Heart right ventricle (tissue), 16 donors: ENCODE measurements around the gene PCGF2. TPM values are rescaled to one million over a fixed set of nuclear protein-coding genes. Genes with fewer than 3 reads are reported as not detected.

Source experiments
- ATAC-seq, 8 donors: fragments of 200-7000 bp; cut with Tn5 transposase; one replicate each; pipeline ENCODE4 v1.9.1; 2020; ENCODE audit warnings: mild to moderate bottlenecking in 8 of 8, moderate library complexity in 8 of 8, moderate number of reproducible peaks in 1 of 8
- DNase-seq, 2 donors: peaks; one replicate each; pipeline ENCODE4 v3.0.0-alpha.2; 2020
- H3K27ac ChIP-seq, 10 donors: fragments of 200-600 bp; sonication (generic) in 2 of 10; one replicate each; pipeline versions ENCODE4 v1.5.0 to v1.8.0; 2020 to 2022; ENCODE audit warnings: mild to moderate bottlenecking in 3 of 10
- H3K27me3 ChIP-seq, 7 donors: fragments of 200-600 bp; one replicate each; pipeline ENCODE4 v1.8.0; 2021 to 2022; ENCODE audit warnings: mild to moderate bottlenecking in 2 of 7
- H3K36me3 ChIP-seq, 9 donors: fragments of 200-600 bp; sonication (generic) in 1 of 9; one replicate each; pipeline versions ENCODE4 v1.5.0 to v1.8.0; 2020 to 2022; ENCODE audit warnings: mild to moderate bottlenecking in 2 of 9
- H3K4me1 ChIP-seq, 9 donors: fragments of 200-600 bp; sonication (generic) in 1 of 9; one replicate each; pipeline versions ENCODE4 v1.5.0 to v1.8.0; 2020 to 2022; ENCODE audit warnings: mild to moderate bottlenecking in 4 of 9
- H3K4me3 ChIP-seq, 10 donors: fragments of 200-600 bp; sonication (generic) in 2 of 10; one replicate each; pipeline versions ENCODE4 v1.5.0 to v1.8.0; 2020 to 2022; ENCODE audit warnings: mild to moderate bottlenecking in 7 of 10, moderate library complexity in 2 of 10
- H3K9me3 ChIP-seq, 11 donors: fragments of 200-600 bp in 10 of 11; sonication (generic) in 2 of 11; one replicate each; pipeline versions ENCODE4 v1.5.0 to v1.8.0; 2013 to 2022; ENCODE audit warnings: mild to moderate bottlenecking in 2 of 11, control low read depth in 1 of 11, moderate library complexity in 1 of 11
- CTCF ChIP-seq, 9 donors: fragments of 200-600 bp; sonication (generic) in 2 of 9; IDR thresholded peaks; one replicate each; pipeline versions ENCODE4 v1.5.0 to v1.8.0; 2021 to 2022; ENCODE audit warnings: antibody characterized with exemption in 9 of 9, mild to moderate bottlenecking in 5 of 9, moderate library complexity in 1 of 9
- WGBS, 2 donors: extraction: QIAGEN DNeasy Blood & Tissue Kit; methylation state at CpG; one replicate each; pipeline ENCODE4 v1.1.7; 2013; ENCODE audit warnings: inconsistent platforms in 1 of 2; 5-methylcytosine and 5-hydroxymethylcytosine counted together
- intact Hi-C, 10 donors: fragments of 100-400 bp; cut with DNase I; formaldehyde crosslinking; loops; one replicate each; pipeline versions ENCODE4 v1.11.1 to v1.14.2; 2022
- polyA plus RNA-seq, 2 donors: library from polyadenylated mRNA; stranded (reverse); fragments of 200-250 nt; gene quantifications; one replicate each; pipeline ENCODE4 v1.2.3, GENCODE V29; 2013
- total RNA-seq, 10 donors: library from RNA; stranded (reverse); fragmentation: NEBNext Ultra II Directional in 3 of 10; extraction: Animal tissue kit (Norgen Biotek cat#: 25700) in 3 of 10; gene quantifications; one replicate each; pipeline versions ENCODE4 v1.2.1 to v1.2.4, GENCODE V29; 2021 to 2023
- donor health status: Arrhythmogenic right ventricular cardiomyopathy.
- donor health status: ischemic (EF 13 %, LVEDD 7.1; RV severe dilation, severe dysfunction).
- donor health status: healthy with polysubstance abuse.
- donor health status: DM: no; HTN: yes; CAD: no.
- donor health status: DM: no; HTN: no; CAD: no.
- donor health status: ischemic (EF 25% LVEDD 6.9; RV normal size, moderate dysfunction).
- donor health status: ischemic (EF 25% LVEDD 5.7; RV mildly dilated, moderate dysfunction).
- donor health status: healthy.
- donor health status: DM: yes; HTN: yes; CAD: no.
- donor health status: Ischemic cardiomyopathy.
- donor health status: ischemic (EF 35%, LVEDD 5.7; RV mildly dilated, moderate dysfunction).
- donor health status: nonischemic (EF 11% LVEDD 7.7; RV severe dilation, severe dysfunction).
- donor health status: DM: yes; HTN: yes; CAD: no.
- donor health status: PGD.
- donor health status: ischemic (EF 29% LVEDD 5.4; RV normal size, mild dysfunction).
- donor health status: nonischemic (EF 23%, LVEDD 6.1; RV moderate dilation, normal function).

PCGF2 gene
- total and polyA plus RNA-seq, 12 donors, result 15.8 to 51.6 (median 23.7) TPM

GRCh38 chr17:38735161-38735997 is 12.8 kb downstream of the PCGF2 start:
- Histone ChIP-seq H3K4me3 (no peak overlapping the region), H3K27me3 (no peaks in the 10 kb centered on the region), H3K9me3 (no peaks in the 10 kb centered on the region), H3K36me3 (peaks cover 0 to 83% (median 21%) of the 10 kb centered on the region in 9 donors), H3K4me1 (peaks cover 17 to 60% (median 42%) of the 10 kb centered on the region in 9 donors), H3K27ac (peak overlapping the region in 4 of 10 donors; percentile 9 to 36 (median 15))
- peak in 7 of 8 donors; percentile 1 to 49 (median 27) for ATAC-seq
- DNase-seq, result peak; percentile 70 to 71
- WGBS, 2 donors, result 41 to 43% methylated on average over 23 of the region's 23 CpGs
- peak; percentile 83 to 88 (median 85) for TF ChIP-seq CTCF (IDR thresholded peaks at IDR 0.05)
- intact Hi-C loops, result loop anchor here in 8 of 10 donors (1.0 to 10.0 kb wide), 5 partner anchors 53 to 181 kb away; no protein-coding TSS in a partner anchor

- DNase-seq (no peak), ATAC-seq (no peak)
- Histone ChIP-seq H3K4me1 (peaks cover 17 to 66% (median 44%) of the 10 kb centered on the region in 9 donors), H3K27ac (peak overlapping the region in 4 of 10 donors; percentile 1 to 93 (median 18)), H3K4me3 (no peak overlapping the region), H3K36me3 (peaks cover 0 to 74% (median 18%) of the 10 kb centered on the region in 9 donors), H3K27me3 (no peaks in the 10 kb centered on the region), H3K9me3 (no peaks in the 10 kb centered on the region)
- intact Hi-C loops, result loop anchor here in 6 of 10 donors (2.0 to 10.0 kb wide), 5 partner anchors 37 to 179 kb away; no protein-coding TSS in a partner anchor
- WGBS, 2 donors, result 57 to 66% methylated on average over 15 of the region's 15 CpGs
- TF ChIP-seq CTCF (IDR thresholded peaks at IDR 0.05), result peak in 5 of 9 donors; percentile 8 to 30 (median 17)
These were observed 13.9 kb downstream of the PCGF2 start for GRCh38 chr17:38733982-38734973.

GRCh38 chr17:38733282-38733981 is 14.7 kb downstream of the PCGF2 start:
- H3K27ac ChIP-seq, result peak overlapping the region in 8 of 10 donors; percentile 0 to 93 (median 13)
- ATAC-seq, result no peak
- intact Hi-C loops, result loop anchor here in 5 of 10 donors (2.0 to 10.0 kb wide), 5 partner anchors 36 to 179 kb away; no protein-coding TSS in a partner anchor

More at GRCh38 chr17:38733282-38733981, 14.7 kb downstream of the PCGF2 start:
- peaks cover 0 to 66% (median 10%) of the 10 kb centered on the region in 9 donors for H3K36me3 ChIP-seq
- H3K4me3 ChIP-seq, result no peak overlapping the region
- no peaks in the 10 kb centered on the region for H3K9me3 ChIP-seq
- DNase-seq, result no peak
- TF ChIP-seq CTCF (IDR thresholded peaks at IDR 0.05), result no peak
- no peaks in the 10 kb centered on the region for H3K27me3 ChIP-seq
- H3K4me1 ChIP-seq, result peaks cover 17 to 74% (median 49%) of the 10 kb centered on the region in 9 donors
- 72 to 79% methylated on average over 9 of the region's 9 CpGs for WGBS, 2 donors
